ENCODE measurements around the gene ILK.

GRCh38 chr11:6630632-6631291 is 27.2 kb downstream of the ILK start:
- no peak for TF ChIP-seq CTCF (conservative IDR thresholded peaks at IDR 0.05; ENCODE audit: low read length)
- no peak for TF ChIP-seq EZH2phosphoT487 (IDR thresholded peaks at IDR 0.05; ENCODE audit: borderline replicate concordance, low read depth, low read length)
